NCI-H446 (cell line): ENCODE data around the gene ABHD1.

Experiments used
- DNase-seq, 2 experiments: peaks; one replicate each; lab custom pipeline; 2025; lab: John Stamatoyannopoulos, UW

ABHD1 gene

GRCh38 chr2:27086724-27087593, 36.7 kb upstream of the ABHD1 start, which contains the start of gene KHK:
KHK (plus strand) TSS chr2:27086772; CDS start chr2:27087260, 488 bp downstream.
- DNase-seq, result peak in 1 of 2 experiments; percentile 37

GRCh38 chr2:27087823-27088410, 35.7 kb upstream of the ABHD1 start:
- DNase-seq, result no peak

GRCh38 chr2:27088634-27089033, 35.0 kb upstream of the ABHD1 start:
- no peak for DNase-seq

- no peak for DNase-seq
Measured at GRCh38 chr2:27089111-27089954, 34.3 kb upstream of the ABHD1 start.

GRCh38 chr2:27091746-27092695, 31.6 kb upstream of the ABHD1 start:
- no peak for DNase-seq

- DNase-seq, result no peak
Measured at GRCh38 chr2:27092696-27093429, 30.8 kb upstream of the ABHD1 start.

GRCh38 chr2:27093430-27094352, 29.9 kb upstream of the ABHD1 start:
- no peak for DNase-seq

- no peak for DNase-seq
Measured at GRCh38 chr2:27094353-27094984, 29.1 kb upstream of the ABHD1 start.

GRCh38 chr2:27095427-27095744, 28.2 kb upstream of the ABHD1 start:
- DNase-seq, result no peak

GRCh38 chr2:27095745-27096651, 27.6 kb upstream of the ABHD1 start:
- peak; percentile 54 to 77 for DNase-seq

GRCh38 chr2:27096748-27097297, 26.8 kb upstream of the ABHD1 start:
- DNase-seq, result no peak

- DNase-seq, result no peak
Measured at GRCh38 chr2:27097341-27097740, 26.3 kb upstream of the ABHD1 start.

GRCh38 chr2:27099334-27099955, 24.2 kb upstream of the ABHD1 start:
- no peak for DNase-seq

GRCh38 chr2:27100036-27100435, 23.6 kb upstream of the ABHD1 start:
- no peak for DNase-seq

- no peak for DNase-seq
Measured at GRCh38 chr2:27102329-27102728, 21.3 kb upstream of the ABHD1 start.

GRCh38 chr2:27105981-27106380, 17.6 kb upstream of the ABHD1 start:
- no peak for DNase-seq

GRCh38 chr2:27108221-27108620, 15.4 kb upstream of the ABHD1 start:
- DNase-seq, result no peak
